Liver (tissue), 9 donors: ENCODE results near the gene PLK3. TPM values are rescaled to one million over a fixed set of nuclear protein-coding genes. Genes with fewer than 3 reads are reported as not detected.

Experiments
- DNase-seq: peaks from one replicate; pipeline ENCODE4 v3.0.0-alpha.2; 2017; ENCODE audit warnings: low spot score
- H3K27ac ChIP-seq, 2 donors: one replicate each; pipeline ENCODE4 v1.7.0; 2013; ENCODE audit warnings: inconsistent platforms in 2 of 2, low read length in 2 of 2, control low read depth in 1 of 2, low read depth in 1 of 2, mild to moderate bottlenecking in 1 of 2
- H3K27me3 ChIP-seq, 4 donors: one replicate each; pipeline versions ENCODE4 v1.6.1 to v1.7.0; 2013; ENCODE audit warnings: low read length in 3 of 4, inconsistent platforms in 1 of 4, mild to moderate bottlenecking in 1 of 4, moderate library complexity in 1 of 4; ENCODE audit not compliant: control insufficient read depth in 4 of 4, insufficient read depth in 4 of 4
- H3K36me3 ChIP-seq, 4 donors: one replicate each; pipeline versions ENCODE4 v1.6.1 to v1.7.0; 2013; ENCODE audit warnings: low read length in 3 of 4, mild to moderate bottlenecking in 3 of 4, low read depth in 1 of 4, moderate library complexity in 1 of 4; ENCODE audit not compliant: control insufficient read depth in 4 of 4, insufficient read depth in 3 of 4
- H3K4me1 ChIP-seq, 4 donors: one replicate each; pipeline versions ENCODE4 v1.6.1 to v1.7.0; 2013; ENCODE audit warnings: low read length in 3 of 4, mild to moderate bottlenecking in 3 of 4, moderate library complexity in 1 of 4; ENCODE audit not compliant: control insufficient read depth in 4 of 4, insufficient read depth in 4 of 4
- H3K4me3 ChIP-seq, 3 donors: one replicate each; pipeline versions ENCODE4 v1.6.1 to v1.7.0; 2013; ENCODE audit warnings: low read length in 3 of 3, control low read depth in 1 of 3, low read depth in 1 of 3, mild to moderate bottlenecking in 1 of 3
- H3K9ac ChIP-seq, 2 donors: one replicate each; pipeline ENCODE4 v1.7.0; 2013; ENCODE audit warnings: low read length in 2 of 2, mild to moderate bottlenecking in 2 of 2, moderate library complexity in 2 of 2, control low read depth in 1 of 2, low read depth in 1 of 2
- H3K9me3 ChIP-seq, 4 donors: one replicate each; pipeline versions ENCODE4 v1.6.1 to v1.7.0; 2013; ENCODE audit warnings: low read length in 3 of 4; ENCODE audit not compliant: control insufficient read depth in 4 of 4
- CTCF ChIP-seq: fragments of 150-350 bp; IDR thresholded peaks from 2 replicates; pipeline ENCODE4 v1.5.1; 2017; ENCODE audit warnings: improper control_type of control experiment, low read depth, low read length; ENCODE audit not compliant: missing input control
- EGR1 ChIP-seq, 2 donors: IDR thresholded peaks; 2 replicates each; pipeline ENCODE4 v1.6.1; 2016 to 2018; ENCODE audit warnings: antibody characterized with exemption in 2 of 2, low read depth in 2 of 2
- FOXA1 ChIP-seq: IDR thresholded peaks from 2 replicates; pipeline ENCODE4 v1.6.1; 2016; ENCODE audit warnings: antibody characterized with exemption
- FOXA2 ChIP-seq: IDR thresholded peaks from 2 replicates; pipeline ENCODE4 v1.6.1; 2016; ENCODE audit warnings: antibody characterized with exemption
- GABPA ChIP-seq, 2 donors: IDR thresholded peaks in 1 of 2; conservative IDR thresholded peaks in 1 of 2; 2 replicates each; pipeline ENCODE4 v1.6.1; 2016; ENCODE audit warnings: antibody characterized with exemption in 2 of 2, mild to moderate bottlenecking in 1 of 2, moderate library complexity in 1 of 2
- HNF4A ChIP-seq, 2 donors: conservative IDR thresholded peaks; 2 replicates each; pipeline ENCODE4 v1.6.1; 2016; ENCODE audit warnings: antibody characterized with exemption in 2 of 2, mild to moderate bottlenecking in 2 of 2
- HNF4G ChIP-seq: IDR thresholded peaks from 2 replicates; pipeline ENCODE4 v1.6.1; 2016; ENCODE audit warnings: antibody characterized with exemption
- JUND ChIP-seq, 2 donors: IDR thresholded peaks; 2 replicates each; pipeline ENCODE4 v1.6.1; 2016; ENCODE audit warnings: antibody characterized with exemption in 2 of 2
- MAX ChIP-seq: IDR thresholded peaks from 2 replicates; pipeline ENCODE4 v1.6.1; 2016; ENCODE audit warnings: antibody characterized with exemption
- NR2F2 ChIP-seq: IDR thresholded peaks from 2 replicates; pipeline ENCODE4 v1.6.1; 2016; ENCODE audit warnings: antibody characterized with exemption
- RAD21 ChIP-seq, 2 donors: IDR thresholded peaks; 2 replicates each; pipeline ENCODE4 v1.6.1; 2016; ENCODE audit warnings: antibody characterized with exemption in 2 of 2, mild to moderate bottlenecking in 2 of 2
- SP1 ChIP-seq: IDR thresholded peaks from 2 replicates; pipeline ENCODE4 v1.6.1; 2018; ENCODE audit warnings: antibody characterized with exemption, mild to moderate bottlenecking
- TAF1 ChIP-seq: conservative IDR thresholded peaks from 2 replicates; pipeline ENCODE4 v1.6.1; 2016; ENCODE audit warnings: antibody characterized with exemption, mild to moderate bottlenecking
- YY1 ChIP-seq: IDR thresholded peaks from 2 replicates; pipeline ENCODE4 v1.6.1; 2016; ENCODE audit warnings: antibody characterized with exemption, mild to moderate bottlenecking
- WGBS: extraction: QIAGEN DNeasy Blood & Tissue Kit; methylation state at CpG from one replicate; pipeline ENCODE4 v1.1.7; 2013; 5-methylcytosine and 5-hydroxymethylcytosine counted together
- polyA plus RNA-seq, 2 donors: library from polyadenylated mRNA; stranded (reverse) in 1 of 2; unstranded in 1 of 2; fragments of 200-250 nt in 1 of 2; fragments of >200 nt in 1 of 2; fragmentation: Nextera tagmentation in 1 of 2; extraction: Ambion mirVana in 1 of 2; gene quantifications; one replicate each; pipeline versions ENCODE4 v1.2.1 to v1.2.3, GENCODE V29; 2013 to 2015
- total RNA-seq, 2 donors: library from RNA; depleted of rRNA; stranded (reverse); fragments of >200 nt; gene quantifications; one replicate each; pipeline ENCODE4 v1.2.3, GENCODE V29; 2014
- TF ChIP-seq, protein P1 (sequence below): IDR thresholded peaks from 2 replicates; pipeline ENCODE4 v1.6.1; 2016; ENCODE audit warnings: antibody characterized with exemption, mild to moderate bottlenecking
- TF ChIP-seq, protein P2 (sequence below): IDR thresholded peaks from 2 replicates; pipeline ENCODE4 v1.6.1; 2016; ENCODE audit warnings: antibody characterized with exemption
- donor health status: healthy.
- donor health status: healthy.
- donor health status: healthy.
- donor health status: healthy.
- donor health status: healthy.

PLK3 gene
- total and polyA plus RNA-seq, 4 donors = 1.5 to 5.7 (median 2.3) TPM

- H3K36me3 ChIP-seq = peaks cover 0 to 5% (median 2%) of the 10 kb centered on the region in 4 donors
- no peak overlapping the region for H3K9ac ChIP-seq
- no peak overlapping the region for H3K4me3 ChIP-seq
- no peaks in the 10 kb centered on the region for H3K27me3 ChIP-seq
- WGBS = 89% methylated on average over 1 of the region's 1 CpG
- no peaks in the 10 kb centered on the region for H3K9me3 ChIP-seq
- no peak for TF ChIP-seq CTCF
- TF ChIP-seq YY1 = no peak
- no peak for TF ChIP-seq HNF4A (conservative IDR thresholded peaks at IDR 0.05)
- no peak for TF ChIP-seq GABPA (IDR thresholded peaks at IDR 0.05 in 1 of 2, conservative IDR thresholded peaks at IDR 0.05 in 1 of 2)
- no peak for TF ChIP-seq FOXA1
- no peak for TF ChIP-seq HNF4G
- TF ChIP-seq RAD21 (IDR thresholded peaks at IDR 0.05) = no peak
- TF ChIP-seq JUND (IDR thresholded peaks at IDR 0.05) = no peak
- no peak overlapping the region for H3K27ac ChIP-seq
- no peak for DNase-seq
- peaks cover 0 to 8% (median 6%) of the 10 kb centered on the region in 4 donors for H3K4me1 ChIP-seq
Measured at GRCh38 chr1:44846985-44847384, 46.8 kb downstream of the PLK3 start.

DNA sequence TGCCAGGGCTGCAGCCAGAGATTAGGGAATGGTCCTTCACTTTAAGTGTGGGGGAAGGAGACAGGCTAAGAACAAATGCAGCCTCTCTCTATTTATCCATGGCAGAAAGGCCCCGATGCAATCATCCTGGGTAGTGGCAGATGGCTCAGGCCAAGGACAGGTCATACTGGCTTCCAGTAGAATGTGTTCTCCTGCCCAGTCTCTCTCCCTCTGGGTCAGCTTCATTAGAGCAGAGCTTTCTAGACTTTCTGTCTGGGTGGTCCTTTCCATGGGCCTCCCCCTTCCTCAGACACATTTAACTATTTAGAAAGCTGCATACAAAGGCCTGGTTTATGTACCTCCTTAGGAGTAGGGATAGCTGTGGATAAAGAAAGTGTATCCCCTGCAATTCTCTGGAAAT is 47.7 kb downstream of the PLK3 start:
- no peak for TF ChIP-seq YY1
- TF ChIP-seq, protein P1, sequence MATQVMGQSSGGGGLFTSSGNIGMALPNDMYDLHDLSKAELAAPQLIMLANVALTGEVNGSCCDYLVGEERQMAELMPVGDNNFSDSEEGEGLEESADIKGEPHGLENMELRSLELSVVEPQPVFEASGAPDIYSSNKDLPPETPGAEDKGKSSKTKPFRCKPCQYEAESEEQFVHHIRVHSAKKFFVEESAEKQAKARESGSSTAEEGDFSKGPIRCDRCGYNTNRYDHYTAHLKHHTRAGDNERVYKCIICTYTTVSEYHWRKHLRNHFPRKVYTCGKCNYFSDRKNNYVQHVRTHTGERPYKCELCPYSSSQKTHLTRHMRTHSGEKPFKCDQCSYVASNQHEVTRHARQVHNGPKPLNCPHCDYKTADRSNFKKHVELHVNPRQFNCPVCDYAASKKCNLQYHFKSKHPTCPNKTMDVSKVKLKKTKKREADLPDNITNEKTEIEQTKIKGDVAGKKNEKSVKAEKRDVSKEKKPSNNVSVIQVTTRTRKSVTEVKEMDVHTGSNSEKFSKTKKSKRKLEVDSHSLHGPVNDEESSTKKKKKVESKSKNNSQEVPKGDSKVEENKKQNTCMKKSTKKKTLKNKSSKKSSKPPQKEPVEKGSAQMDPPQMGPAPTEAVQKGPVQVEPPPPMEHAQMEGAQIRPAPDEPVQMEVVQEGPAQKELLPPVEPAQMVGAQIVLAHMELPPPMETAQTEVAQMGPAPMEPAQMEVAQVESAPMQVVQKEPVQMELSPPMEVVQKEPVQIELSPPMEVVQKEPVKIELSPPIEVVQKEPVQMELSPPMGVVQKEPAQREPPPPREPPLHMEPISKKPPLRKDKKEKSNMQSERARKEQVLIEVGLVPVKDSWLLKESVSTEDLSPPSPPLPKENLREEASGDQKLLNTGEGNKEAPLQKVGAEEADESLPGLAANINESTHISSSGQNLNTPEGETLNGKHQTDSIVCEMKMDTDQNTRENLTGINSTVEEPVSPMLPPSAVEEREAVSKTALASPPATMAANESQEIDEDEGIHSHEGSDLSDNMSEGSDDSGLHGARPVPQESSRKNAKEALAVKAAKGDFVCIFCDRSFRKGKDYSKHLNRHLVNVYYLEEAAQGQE = no peak
- TF ChIP-seq HNF4G = no peak
- H3K27ac ChIP-seq = no peak overlapping the region
- no peak for DNase-seq

GRCh38 chr1:44848456-44849181 is 48.4 kb downstream of the PLK3 start:
- no peaks in the 10 kb centered on the region for H3K27me3 ChIP-seq
- no peaks in the 10 kb centered on the region for H3K4me1 ChIP-seq
- no peak overlapping the region for H3K4me3 ChIP-seq
- peaks cover 0 to 5% (median 2%) of the 10 kb centered on the region in 4 donors for H3K36me3 ChIP-seq
- DNase-seq = no peak
- WGBS = 96% methylated on average over 7 of the region's 7 CpGs
- no peak overlapping the region for H3K9ac ChIP-seq
- H3K27ac ChIP-seq = no peak overlapping the region
- no peaks in the 10 kb centered on the region for H3K9me3 ChIP-seq
- TF ChIP-seq MAX = no peak
- no peak for TF ChIP-seq SP1
- TF ChIP-seq YY1 = no peak
- no peak for TF ChIP-seq CTCF
- TF ChIP-seq FOXA2 = no peak
- no peak for TF ChIP-seq GABPA (IDR thresholded peaks at IDR 0.05 in 1 of 2, conservative IDR thresholded peaks at IDR 0.05 in 1 of 2)
- TF ChIP-seq, protein P2, sequence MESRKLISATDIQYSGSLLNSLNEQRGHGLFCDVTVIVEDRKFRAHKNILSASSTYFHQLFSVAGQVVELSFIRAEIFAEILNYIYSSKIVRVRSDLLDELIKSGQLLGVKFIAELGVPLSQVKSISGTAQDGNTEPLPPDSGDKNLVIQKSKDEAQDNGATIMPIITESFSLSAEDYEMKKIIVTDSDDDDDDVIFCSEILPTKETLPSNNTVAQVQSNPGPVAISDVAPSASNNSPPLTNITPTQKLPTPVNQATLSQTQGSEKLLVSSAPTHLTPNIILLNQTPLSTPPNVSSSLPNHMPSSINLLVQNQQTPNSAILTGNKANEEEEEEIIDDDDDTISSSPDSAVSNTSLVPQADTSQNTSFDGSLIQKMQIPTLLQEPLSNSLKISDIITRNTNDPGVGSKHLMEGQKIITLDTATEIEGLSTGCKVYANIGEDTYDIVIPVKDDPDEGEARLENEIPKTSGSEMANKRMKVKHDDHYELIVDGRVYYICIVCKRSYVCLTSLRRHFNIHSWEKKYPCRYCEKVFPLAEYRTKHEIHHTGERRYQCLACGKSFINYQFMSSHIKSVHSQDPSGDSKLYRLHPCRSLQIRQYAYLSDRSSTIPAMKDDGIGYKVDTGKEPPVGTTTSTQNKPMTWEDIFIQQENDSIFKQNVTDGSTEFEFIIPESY = no peak
- no peak for TF ChIP-seq TAF1
- TF ChIP-seq HNF4A (conservative IDR thresholded peaks at IDR 0.05) = no peak
- no peak for TF ChIP-seq EGR1 (IDR thresholded peaks at IDR 0.05; ENCODE audit: low read depth in 2 of 2)
- no peak for TF ChIP-seq JUND (IDR thresholded peaks at IDR 0.05)
- TF ChIP-seq NR2F2 = no peak
- no peak for TF ChIP-seq HNF4G

More for the DNA sequence above, 47.7 kb downstream of the PLK3 start:
- 73% methylated on average over 1 of the region's 1 CpG for WGBS
- H3K36me3 ChIP-seq = peaks cover 0 to 5% (median 2%) of the 10 kb centered on the region in 4 donors
- no peak overlapping the region for H3K4me3 ChIP-seq
- H3K9ac ChIP-seq = no peak overlapping the region
- H3K9me3 ChIP-seq = no peaks in the 10 kb centered on the region
- H3K27me3 ChIP-seq = no peaks in the 10 kb centered on the region
- peaks cover 0 to 6% (median 4%) of the 10 kb centered on the region in 4 donors for H3K4me1 ChIP-seq
